GM21717 (cell line): ENCODE measurements around the gene DENND2C.

Experiments
- ATAC-seq: cut with Tn5 transposase; IDR thresholded peaks from one replicate; pipeline ENCODE4 v1.9.1; 2021; ENCODE audit warnings: mild to moderate bottlenecking, moderate library complexity; ENCODE audit not compliant: unreplicated experiment

Gene DENND2C, protein sequence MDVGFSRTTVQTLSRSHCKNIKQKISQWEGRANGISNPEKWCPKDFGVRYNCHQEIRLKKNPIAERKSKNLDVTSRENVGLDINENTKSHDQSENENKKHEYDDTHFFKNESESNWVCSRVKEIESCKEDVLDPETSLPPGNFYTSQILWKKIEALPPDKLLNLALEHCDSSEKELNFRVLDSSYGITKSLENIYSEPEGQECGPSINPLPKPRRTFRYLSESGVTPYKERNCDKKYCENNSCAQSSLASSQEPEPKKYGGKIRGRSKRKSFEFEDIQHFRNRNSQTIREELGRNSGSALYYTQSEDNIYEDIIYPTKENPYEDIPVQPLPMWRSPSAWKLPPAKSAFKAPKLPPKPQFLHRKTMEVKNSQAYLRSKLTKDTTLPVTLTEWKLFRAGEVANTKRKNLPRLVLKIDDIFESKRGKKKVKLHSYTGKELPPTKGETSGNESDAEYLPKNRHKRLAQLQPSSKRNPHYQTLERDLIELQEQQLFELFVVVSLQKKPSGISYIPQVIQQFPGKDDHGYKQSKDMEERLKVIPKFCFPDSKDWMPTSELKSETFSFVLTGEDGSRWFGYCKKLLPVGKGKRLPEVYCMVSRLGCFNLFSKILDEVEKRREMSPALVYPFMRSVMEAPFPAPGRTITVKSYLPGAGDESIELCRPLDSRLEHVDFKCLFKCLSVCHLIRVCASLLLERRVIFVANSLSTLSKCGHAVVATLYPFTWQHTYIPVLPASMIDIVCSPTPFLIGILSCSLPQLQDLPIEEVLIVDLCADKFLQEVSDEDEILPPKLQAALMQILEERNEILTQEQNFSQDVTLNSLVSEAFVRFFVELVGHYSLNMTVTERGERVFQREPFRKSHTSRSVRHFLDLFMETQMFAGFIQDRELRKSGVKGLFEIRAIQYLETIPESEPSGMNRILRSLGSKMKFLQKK

DNA sequence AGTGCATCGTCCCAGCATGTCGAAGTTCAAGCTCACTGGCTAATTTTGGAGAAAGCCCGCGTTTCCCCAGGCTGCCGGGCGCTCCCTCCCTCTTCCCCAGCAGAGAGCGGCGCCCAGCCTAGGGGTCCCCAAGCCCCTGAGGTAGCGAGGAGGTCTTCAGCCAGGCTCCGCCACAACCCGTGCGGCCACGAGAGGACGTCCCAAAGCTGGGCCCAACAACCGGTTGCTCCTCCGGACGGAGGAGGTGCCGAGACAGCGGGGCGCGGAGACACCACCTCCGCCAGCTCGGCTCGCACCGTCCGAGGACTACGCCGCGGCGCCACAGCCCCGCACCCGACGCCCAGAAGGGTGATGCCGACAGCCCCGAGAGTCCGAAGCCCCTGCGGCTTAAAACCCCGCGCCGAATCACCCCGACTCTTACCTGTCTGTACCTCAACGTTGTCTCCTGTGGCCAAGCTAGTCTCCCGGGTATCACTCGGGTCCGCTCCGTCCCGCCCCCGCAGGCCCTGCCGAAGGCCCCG, at the start of gene DENND2C:
Gene DENND2C, minus strand, starts transcription at position 488 of the 521 bp plus-strand sequence. CDS start 44,065 bp downstream, outside the sequence.
- ATAC-seq, result peak; percentile 68

GRCh38 chr1:114719424-114719787, 49.6 kb upstream of the DENND2C start:
- ATAC-seq, result no peak

DNA sequence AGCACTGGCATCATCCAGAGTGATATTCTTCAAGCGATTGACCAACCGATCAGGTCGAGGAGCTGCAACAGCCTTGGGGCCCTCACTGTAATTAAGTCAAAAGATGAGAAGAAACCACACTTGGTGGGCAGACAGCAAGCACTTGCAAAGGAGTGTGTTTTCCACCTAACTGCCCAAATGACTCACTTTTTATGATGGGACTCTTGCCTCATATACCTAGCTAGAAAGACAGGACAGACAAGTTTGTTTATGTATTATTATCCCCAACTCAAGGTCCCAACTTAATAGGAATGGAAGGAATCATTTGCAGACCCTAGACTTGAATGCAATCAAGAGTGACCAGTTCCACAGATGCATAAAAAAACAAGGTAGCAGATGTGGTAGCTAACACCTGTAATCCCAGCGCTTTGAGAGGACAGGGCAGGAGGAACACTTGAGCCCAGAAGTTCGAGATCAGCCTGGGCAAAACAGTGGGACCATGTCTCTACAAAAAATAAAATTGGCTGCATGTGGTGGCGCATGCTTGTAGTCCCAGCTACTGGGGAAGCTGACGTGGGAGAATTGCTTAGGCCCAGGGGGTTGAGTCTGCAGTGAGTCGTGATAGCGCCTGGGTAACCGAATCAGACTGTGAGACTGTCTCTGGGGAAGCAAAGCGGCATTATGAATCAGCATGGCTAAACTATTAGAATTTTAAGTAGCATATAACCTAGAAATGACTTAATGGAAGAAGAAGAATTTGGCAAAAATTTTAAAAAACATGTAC, 49.0 kb upstream of the DENND2C start:
- no peak for ATAC-seq

- ATAC-seq, result peak; percentile 93
Measured at GRCh38 chr1:114716304-114717170, 46.7 kb upstream of the DENND2C start, which contains the start of gene NRAS. Gene NRAS, minus strand, starts transcription at chr1:114716771. Its CDS starts 611 bp downstream, at chr1:114716160.

- no peak for ATAC-seq
Measured at GRCh38 chr1:114715952-114716303, 46.1 kb upstream of the DENND2C start.

GRCh38 chr1:114712977-114713376, 43.1 kb upstream of the DENND2C start:
- no peak for ATAC-seq

DNA sequence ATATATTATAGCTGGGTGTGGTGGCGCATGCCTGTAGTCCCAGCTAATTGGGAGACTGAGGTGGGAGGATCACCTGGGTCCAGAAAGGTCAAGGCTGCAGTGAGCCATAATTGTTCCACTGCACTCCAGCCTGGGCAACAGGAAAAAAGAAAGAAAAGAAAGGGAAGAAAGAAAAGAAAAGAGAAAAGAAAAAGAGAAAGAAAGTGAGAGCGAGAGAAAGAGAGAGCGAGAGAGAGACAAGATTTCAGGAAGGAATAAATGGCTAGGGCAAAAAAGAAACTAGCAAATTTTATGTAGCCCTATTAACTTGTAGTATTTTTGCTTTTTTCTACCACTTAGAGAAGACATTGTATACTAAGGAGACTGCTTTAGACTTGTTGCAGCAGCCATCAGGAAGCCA, 40.5 kb upstream of the DENND2C start:
- no peak for ATAC-seq

GRCh38 chr1:114707604-114708003, 37.8 kb upstream of the DENND2C start:
- ATAC-seq, result no peak

GRCh38 chr1:114703242-114703641, 33.4 kb upstream of the DENND2C start:
- no peak for ATAC-seq

GRCh38 chr1:114702737-114703136, 32.9 kb upstream of the DENND2C start:
- ATAC-seq, result no peak

- ATAC-seq, result no peak
Measured at GRCh38 chr1:114701931-114702330, 32.1 kb upstream of the DENND2C start.

GRCh38 chr1:114700036-114700600, 30.3 kb upstream of the DENND2C start:
- no peak for ATAC-seq

DNA sequence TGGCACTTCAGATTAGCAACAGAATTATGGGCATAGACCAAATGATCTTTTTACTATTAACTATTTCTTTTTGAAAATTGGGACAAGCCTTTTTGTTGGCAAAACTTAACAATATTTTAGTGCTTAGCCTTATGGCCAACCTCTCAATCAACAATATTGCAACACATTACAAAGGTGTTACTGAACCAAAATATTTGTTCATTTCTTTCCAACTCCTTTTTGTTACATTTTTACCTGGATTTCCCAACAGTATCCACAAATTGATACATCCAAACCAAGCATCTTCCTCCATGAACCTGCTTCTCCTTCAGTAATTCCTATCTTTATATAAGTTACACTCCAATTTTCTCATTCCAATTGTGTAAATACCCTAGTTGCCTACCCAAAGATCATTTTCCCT, 27.0 kb upstream of the DENND2C start:
- ATAC-seq, result no peak

GRCh38 chr1:114695430-114696058, 25.7 kb upstream of the DENND2C start, which contains the start of gene AMPD1:
Gene AMPD1, minus strand, starts transcription at chr1:114695546. Its CDS starts 75 bp downstream, at chr1:114695471.
- no peak for ATAC-seq

- ATAC-seq, result no peak
Measured at GRCh38 chr1:114694540-114695310, 24.9 kb upstream of the DENND2C start.

DNA sequence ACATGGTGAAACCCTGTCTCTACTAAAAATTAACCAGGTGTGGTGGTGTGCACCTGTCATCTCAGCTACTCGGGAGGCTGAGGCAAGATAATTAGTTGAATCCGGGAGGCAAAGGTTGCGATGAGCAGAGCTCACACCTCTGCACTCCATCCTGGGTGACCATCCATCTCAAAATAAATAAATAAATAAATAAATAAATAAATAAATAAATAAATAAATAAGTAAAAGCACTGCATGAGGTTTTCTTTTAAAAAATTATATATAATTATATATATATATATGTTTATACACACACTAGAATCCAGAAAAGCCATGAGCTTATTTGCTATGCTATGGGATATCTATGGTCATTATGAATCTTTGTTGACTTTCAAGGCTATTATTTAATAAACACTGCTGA, 23.1 kb upstream of the DENND2C start:
- no peak for ATAC-seq

DNA sequence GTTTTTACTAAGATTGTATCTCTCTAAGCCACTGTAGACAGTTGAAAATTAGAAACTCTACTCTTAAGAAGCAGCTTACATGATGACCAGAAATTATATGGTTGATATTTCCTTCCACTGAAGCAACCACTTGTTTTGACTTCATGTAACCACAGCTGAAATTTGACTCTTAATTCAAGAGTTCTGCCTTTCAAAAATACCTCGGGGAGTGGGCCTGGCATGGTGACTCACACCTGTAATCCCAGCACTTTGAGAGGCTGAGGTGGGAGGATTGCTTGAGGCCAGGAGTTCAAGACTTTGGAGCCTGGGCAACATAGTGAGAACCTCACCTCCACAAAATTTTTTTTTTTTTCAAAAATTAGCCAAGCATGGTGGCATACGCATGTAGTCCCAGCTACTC, 21.2 kb upstream of the DENND2C start:
- no peak for ATAC-seq

GRCh38 chr1:114690148-114690547, 20.3 kb upstream of the DENND2C start:
- no peak for ATAC-seq
